Mesendoderm (in vitro differentiated cells): ENCODE data around the gene CTNNA1.
A peak's percentile ranks its signal among the peaks of the same experiment; 100 is the strongest.

ENCODE experiments used
- DNase-seq: peaks from one replicate; pipeline ENCODE4 v3.0.0; 2013
- H2AK5ac ChIP-seq: 2 replicates; pipeline ENCODE4 v1.6.1; 2013; ENCODE audit warnings: low read length, inconsistent platforms
- H2BK120ac ChIP-seq: 2 replicates; pipeline ENCODE4 v1.6.1; 2013; ENCODE audit warnings: low read depth, mild to moderate bottlenecking, low read length, moderate library complexity, mixed read lengths
- H2BK15ac ChIP-seq: replicated peaks from 2 replicates; pipeline ENCODE4 v1.6.1; 2013; ENCODE audit warnings: low read depth, mild to moderate bottlenecking, moderate library complexity
- H2BK5ac ChIP-seq: 2 replicates; pipeline ENCODE4 v1.6.1; 2013; ENCODE audit warnings: low read length, inconsistent platforms
- H3K18ac ChIP-seq: 2 replicates; pipeline ENCODE4 v1.6.1; 2013; ENCODE audit warnings: mild to moderate bottlenecking, low read length, mixed read lengths
- H3K23ac ChIP-seq: one replicate; pipeline ENCODE4 v1.6.1; 2013; ENCODE audit warnings: low read length
- H3K27ac ChIP-seq: 2 replicates; pipeline ENCODE4 v1.5.1; 2013; ENCODE audit warnings: low read depth, mild to moderate bottlenecking, inconsistent platforms, low read length, moderate library complexity
- H3K27me3 ChIP-seq: 2 replicates; pipeline ENCODE4 v1.6.1; 2013; ENCODE audit warnings: low read length, control low read depth, mild to moderate bottlenecking, inconsistent platforms; ENCODE audit not compliant: insufficient read depth, poor library complexity
- H3K36me3 ChIP-seq: 2 replicates; pipeline ENCODE4 v1.6.1; 2013; ENCODE audit warnings: low read length, inconsistent platforms; ENCODE audit not compliant: control insufficient read depth, insufficient read depth
- H3K4ac ChIP-seq: one replicate; pipeline ENCODE4 v1.6.1; 2013; ENCODE audit warnings: low read depth, mild to moderate bottlenecking, low read length, moderate library complexity
- H3K4me1 ChIP-seq: 2 replicates; pipeline ENCODE4 v1.6.1; 2013; ENCODE audit warnings: low read depth, low read length, inconsistent platforms; ENCODE audit not compliant: control insufficient read depth
- H3K4me2 ChIP-seq: 2 replicates; pipeline ENCODE4 v1.6.1; 2013; ENCODE audit warnings: low read length
- H3K4me3 ChIP-seq: 2 replicates; pipeline ENCODE4 v1.5.1; 2013; ENCODE audit warnings: mild to moderate bottlenecking, low read length
- H3K56ac ChIP-seq: one replicate; pipeline ENCODE4 v1.6.1; 2013; ENCODE audit warnings: low read length
- H3K79me1 ChIP-seq: 2 replicates; pipeline ENCODE4 v1.6.1; 2013; ENCODE audit warnings: low read length, inconsistent platforms
- H3K79me2 ChIP-seq: 2 replicates; pipeline ENCODE4 v1.6.1; 2013; ENCODE audit warnings: mild to moderate bottlenecking, low read length; ENCODE audit not compliant: control insufficient read depth, insufficient read depth
- H3K9ac ChIP-seq: 2 replicates; pipeline ENCODE4 v1.6.1; 2013; ENCODE audit warnings: low read length, inconsistent platforms
- H4K5ac ChIP-seq: one replicate; pipeline ENCODE4 v1.6.1; 2013; ENCODE audit warnings: low read length
- H4K8ac ChIP-seq: one replicate; pipeline ENCODE4 v1.6.1; 2013; ENCODE audit warnings: low read depth, mild to moderate bottlenecking, control low read depth, low read length, moderate library complexity
- WGBS: extraction: QIAGEN DNeasy Blood & Tissue Kit; methylation state at CpG from one replicate; pipeline ENCODE4 v1.1.7; 2013; ENCODE audit warnings: low lambda C conversion rate, missing lambda C conversion rate; ENCODE audit not compliant: insufficient coverage; ENCODE audit errors: extremely low coverage; 5-methylcytosine and 5-hydroxymethylcytosine counted together

The CTNNA1 gene

DNA sequence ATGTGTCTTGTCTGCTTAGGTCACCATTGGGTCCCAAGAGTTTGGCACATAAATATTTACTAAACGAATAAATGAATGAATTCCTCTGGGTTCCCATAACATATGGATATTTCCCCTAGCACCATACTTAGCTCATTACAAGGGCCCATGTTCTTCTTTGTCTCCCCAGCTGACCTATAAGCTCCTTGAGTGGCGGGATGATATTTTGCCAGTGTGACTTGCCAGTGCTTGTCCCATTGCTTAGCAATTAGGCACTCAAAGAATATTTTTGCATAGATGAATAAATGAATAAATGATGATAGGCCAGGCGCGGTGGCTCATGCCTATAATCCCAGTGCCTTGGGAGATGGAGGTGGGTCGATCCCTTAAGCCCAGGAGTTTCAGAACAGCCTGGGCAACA is 16.9 kb upstream of the CTNNA1 start:
- Histone ChIP-seq H3K4me2 (no peak overlapping the region), H3K4me1 (no peaks in the 10 kb centered on the region), H2BK15ac (no peak overlapping the region), H3K4ac (no peak overlapping the region), H2BK5ac (no peak overlapping the region), H3K79me1 (no peaks in the 10 kb centered on the region), H3K9ac (no peak overlapping the region), H3K79me2 (no peaks in the 10 kb centered on the region), H3K4me3 (no peak overlapping the region), H4K5ac (no peak overlapping the region), H4K8ac (no peak overlapping the region), H2AK5ac (no peak overlapping the region), H3K27ac (no peak overlapping the region), H3K18ac (no peak overlapping the region), H3K23ac (no peak overlapping the region), H2BK120ac (no peak overlapping the region), H3K27me3 (no peaks in the 10 kb centered on the region), H3K56ac (no peak overlapping the region), H3K36me3 (no peaks in the 10 kb centered on the region)
- no CpG with 5 or more reads among the region's 5 CpGs for WGBS
- no peak for DNase-seq

DNA sequence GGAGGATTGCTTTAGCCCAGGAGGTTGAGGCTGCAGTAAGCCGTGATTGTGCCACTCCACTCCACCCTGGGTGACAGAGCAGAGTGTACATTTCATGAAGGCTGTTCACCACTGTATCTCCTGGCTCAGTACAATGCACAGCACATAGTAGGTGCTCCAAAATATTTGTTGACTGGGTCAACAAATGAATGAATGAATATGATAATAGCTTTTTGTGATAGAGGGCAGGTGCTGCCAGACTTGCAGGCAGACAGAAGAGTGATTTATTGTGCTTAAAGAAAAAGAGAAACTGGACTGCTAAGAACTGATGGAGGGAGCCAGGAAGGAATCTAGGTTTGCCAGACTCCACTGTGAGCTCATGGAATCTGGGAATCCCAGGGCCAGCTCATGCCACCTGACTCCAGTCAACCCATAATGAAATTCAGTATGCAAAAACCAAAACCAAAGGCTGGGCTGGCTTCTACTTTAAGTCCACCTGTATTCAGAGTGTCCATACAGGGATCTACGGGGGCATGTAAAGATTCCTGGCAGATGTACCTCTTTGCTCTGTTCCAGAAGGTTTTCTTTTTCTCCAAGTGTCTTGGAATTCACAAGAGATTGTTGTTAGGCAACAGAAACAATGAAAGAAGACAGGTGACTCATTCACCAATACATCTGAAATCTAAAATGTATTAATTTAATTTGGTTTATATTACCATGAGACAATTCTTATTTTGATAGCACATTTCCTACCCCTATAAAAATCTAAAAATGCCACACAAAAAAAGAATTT is 15.5 kb upstream of the CTNNA1 start:
- Histone ChIP-seq H2BK15ac (no peak overlapping the region), H3K79me1 (no peaks in the 10 kb centered on the region), H3K23ac (no peak overlapping the region), H3K9ac (no peak overlapping the region), H4K5ac (no peak overlapping the region), H3K18ac (no peak overlapping the region), H3K4ac (no peak overlapping the region), H3K4me3 (no peak overlapping the region), H4K8ac (no peak overlapping the region), H3K36me3 (no peaks in the 10 kb centered on the region), H2AK5ac (no peak overlapping the region), H3K27me3 (no peaks in the 10 kb centered on the region), H3K79me2 (no peaks in the 10 kb centered on the region), H3K27ac (no peak overlapping the region), H3K56ac (no peak overlapping the region), H2BK120ac (no peak overlapping the region), H2BK5ac (no peak overlapping the region), H3K4me1 (no peaks in the 10 kb centered on the region), H3K4me2 (no peak overlapping the region)
- WGBS, result no CpG with 5 or more reads among the region's 2 CpGs
- no peak for DNase-seq

DNA sequence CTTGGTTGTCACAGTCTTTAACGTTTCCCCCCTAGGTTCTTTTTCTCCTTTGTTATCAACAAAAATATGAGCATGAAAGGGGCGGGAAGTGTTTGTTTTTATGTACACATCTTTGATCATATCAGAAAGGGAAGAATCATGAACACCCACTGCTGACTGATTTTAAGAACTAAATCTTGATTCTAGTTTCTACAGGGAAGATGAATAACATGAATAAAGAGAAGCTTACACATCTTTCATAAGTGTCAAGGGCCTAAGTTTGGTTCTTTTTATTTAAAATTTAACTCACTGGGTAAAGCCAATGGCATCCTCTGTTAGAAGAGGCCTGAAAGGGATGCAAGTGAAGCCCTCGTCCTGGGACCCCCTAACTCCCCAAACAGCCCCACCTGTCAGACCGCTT is 14.8 kb upstream of the CTNNA1 start:
- no peak overlapping the region for H3K23ac ChIP-seq
- no peak overlapping the region for H2BK5ac ChIP-seq
- no peak overlapping the region for H3K4ac ChIP-seq

DNA sequence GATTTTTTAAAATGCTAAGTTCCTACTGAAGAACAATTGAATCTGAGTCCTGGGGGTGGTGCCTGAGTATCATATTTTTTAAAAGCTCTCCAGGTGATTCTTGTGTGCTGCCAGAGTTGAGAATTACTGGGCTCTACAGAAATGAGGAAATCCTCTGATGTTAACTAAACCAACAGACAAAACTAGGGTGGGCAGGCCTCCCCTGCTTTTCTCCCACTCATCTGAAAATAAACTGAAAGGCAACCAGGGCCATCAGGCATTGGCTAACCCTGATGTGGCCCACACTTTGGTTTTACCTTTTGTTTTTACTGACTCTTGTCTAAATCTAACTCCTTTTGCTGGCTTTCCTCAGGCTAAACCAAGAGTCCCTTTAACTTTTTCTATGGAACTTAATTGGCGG is 13.3 kb upstream of the CTNNA1 start:
- DNase-seq, result no peak

More for the DNA sequence above, 14.8 kb upstream of the CTNNA1 start:
- Histone ChIP-seq H4K8ac (no peak overlapping the region), H4K5ac (no peak overlapping the region), H3K36me3 (no peaks in the 10 kb centered on the region), H3K79me2 (no peaks in the 10 kb centered on the region), H3K18ac (no peak overlapping the region), H3K9ac (no peak overlapping the region), H3K4me1 (no peaks in the 10 kb centered on the region), H3K79me1 (no peaks in the 10 kb centered on the region), H3K4me2 (no peak overlapping the region), H3K27me3 (no peaks in the 10 kb centered on the region), H2BK120ac (no peak overlapping the region), H3K56ac (no peak overlapping the region), H2AK5ac (no peak overlapping the region), H3K27ac (no peak overlapping the region), H3K4me3 (no peak overlapping the region), H2BK15ac (no peak overlapping the region)
- no CpG with 5 or more reads among the region's 4 CpGs for WGBS
- DNase-seq, result no peak

DNA sequence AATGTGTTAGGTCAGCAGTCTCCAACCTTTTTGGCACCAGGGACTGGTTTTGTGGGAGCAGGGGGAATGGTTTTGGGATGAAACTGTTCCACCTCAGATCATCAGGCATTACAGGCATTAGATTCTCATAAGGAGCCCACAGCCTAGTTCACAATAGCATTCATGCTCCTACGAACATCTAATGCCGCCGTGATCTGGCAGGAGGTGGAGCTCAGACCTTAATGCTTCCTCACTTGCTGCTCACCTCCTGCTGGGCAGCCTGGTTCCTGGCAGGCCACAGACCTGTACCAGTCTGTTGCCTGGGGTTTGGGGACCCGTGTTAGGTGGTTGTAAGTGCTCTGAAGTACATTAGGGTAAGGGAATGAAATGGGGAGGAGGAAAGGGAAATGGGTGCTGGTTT is 9.7 kb upstream of the CTNNA1 start:
- Histone ChIP-seq H3K4me2 (no peak overlapping the region), H3K18ac (no peak overlapping the region), H2BK5ac (no peak overlapping the region), H4K5ac (no peak overlapping the region), H3K56ac (no peak overlapping the region), H3K23ac (no peak overlapping the region), H3K4ac (no peak overlapping the region), H3K79me2 (no peaks in the 10 kb centered on the region), H3K9ac (no peak overlapping the region), H2BK120ac (no peak overlapping the region), H2AK5ac (no peak overlapping the region), H3K4me3 (no peak overlapping the region), H4K8ac (no peak overlapping the region), H3K27me3 (no peaks in the 10 kb centered on the region), H2BK15ac (no peak overlapping the region), H3K79me1 (no peaks in the 10 kb centered on the region), H3K27ac (no peak overlapping the region), H3K36me3 (no peaks in the 10 kb centered on the region), H3K4me1 (no peaks in the 10 kb centered on the region)
- WGBS, result no CpG with 5 or more reads among the region's 4 CpGs
- DNase-seq, result peak; percentile 44

More for the DNA sequence above, 13.3 kb upstream of the CTNNA1 start:
- Histone ChIP-seq H3K79me2 (no peaks in the 10 kb centered on the region), H4K8ac (no peak overlapping the region), H3K9ac (no peak overlapping the region), H3K4me1 (no peaks in the 10 kb centered on the region), H3K4me3 (no peak overlapping the region), H2BK15ac (no peak overlapping the region), H3K36me3 (no peaks in the 10 kb centered on the region), H3K27ac (no peak overlapping the region), H3K18ac (no peak overlapping the region), H3K79me1 (no peaks in the 10 kb centered on the region), H3K4ac (no peak overlapping the region), H3K56ac (no peak overlapping the region), H3K27me3 (no peaks in the 10 kb centered on the region), H3K23ac (no peak overlapping the region), H2BK120ac (no peak overlapping the region), H4K5ac (no peak overlapping the region), H3K4me2 (no peak overlapping the region), H2BK5ac (no peak overlapping the region), H2AK5ac (no peak overlapping the region)
- no CpG with 5 or more reads among the region's 1 CpG for WGBS

DNA sequence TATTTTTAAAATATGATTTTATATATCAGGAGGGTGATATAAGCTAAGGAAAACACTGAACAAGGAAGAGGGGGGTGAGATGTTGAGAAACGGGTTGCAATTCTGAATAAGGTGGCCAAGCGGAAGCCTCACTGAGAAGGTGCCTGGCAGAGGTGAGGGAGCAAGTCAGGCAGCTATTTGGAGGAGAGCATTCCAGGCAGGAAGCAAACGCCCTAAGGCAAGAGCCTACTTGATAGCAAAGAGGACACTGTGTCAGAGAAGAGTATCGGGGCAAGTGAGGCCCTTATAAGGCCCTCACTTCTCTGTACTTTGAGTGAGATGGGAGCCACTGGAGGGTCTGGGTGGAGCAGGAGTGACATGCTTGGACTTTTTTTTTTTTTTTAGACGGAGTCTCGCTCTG is 8.0 kb upstream of the CTNNA1 start:
- no peaks in the 10 kb centered on the region for H3K27me3 ChIP-seq
- no peak overlapping the region for H3K18ac ChIP-seq
- no peak overlapping the region for H3K4me2 ChIP-seq
- H3K4me1 ChIP-seq, result no peaks in the 10 kb centered on the region
- no peak overlapping the region for H2AK5ac ChIP-seq
- H3K9ac ChIP-seq, result no peak overlapping the region
- no peak overlapping the region for H3K56ac ChIP-seq
- H3K79me1 ChIP-seq, result no peaks in the 10 kb centered on the region
- H3K23ac ChIP-seq, result no peak overlapping the region
- no peaks in the 10 kb centered on the region for H3K79me2 ChIP-seq
- no peak overlapping the region for H3K27ac ChIP-seq
- H2BK15ac ChIP-seq, result no peak overlapping the region
- no peaks in the 10 kb centered on the region for H3K36me3 ChIP-seq
- no peak overlapping the region for H3K4ac ChIP-seq
- no peak overlapping the region for H2BK5ac ChIP-seq
- H3K4me3 ChIP-seq, result no peak overlapping the region
- H4K8ac ChIP-seq, result no peak overlapping the region
- H4K5ac ChIP-seq, result no peak overlapping the region
- WGBS, result no CpG with 5 or more reads among the region's 6 CpGs
- DNase-seq, result peak; percentile 78
- no peak overlapping the region for H2BK120ac ChIP-seq
